ENCODE results near the gene ATRN.

ATRN gene

DNA sequence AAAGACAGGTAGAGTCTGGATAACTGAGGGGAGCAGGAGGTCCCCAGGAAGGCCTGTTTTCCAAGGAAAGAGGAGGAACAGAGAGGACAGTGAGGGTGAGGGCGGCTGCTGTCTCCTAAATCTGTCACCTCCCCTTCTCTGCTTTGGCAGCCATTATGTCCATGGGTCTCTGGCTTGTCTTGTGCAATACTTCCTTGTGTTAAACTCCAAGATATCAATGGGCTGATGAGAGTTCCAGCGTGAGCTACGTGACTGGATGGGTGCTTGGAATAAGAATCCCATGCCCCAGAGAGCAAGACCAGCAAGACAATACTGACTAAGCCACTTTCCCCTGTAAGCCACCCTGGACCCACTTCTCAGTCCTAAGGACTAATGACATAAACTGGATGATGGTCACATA, 37.1 kb upstream of the ATRN start:
- Histone ChIP-seq H3K4me3 (ENCODE audit: low read depth, low read length, poor library complexity, severe bottlenecking) (no peak overlapping the region), H3K79me2 (ENCODE audit: insufficient read depth, low read length) (no peaks in the 10 kb centered on the region), H3K36me3 (ENCODE audit: insufficient read depth, low read length) (no peaks in the 10 kb centered on the region), H3K9me3 (ENCODE audit: low read length) (no peaks in the 10 kb centered on the region), H3K27ac (ENCODE audit: low read depth, low read length, poor library complexity, severe bottlenecking) (no peak overlapping the region), H3K4me2 (ENCODE audit: low read length) (no peak overlapping the region), H3K27me3 (ENCODE audit: insufficient read depth, low read length) (no peaks in the 10 kb centered on the region; the same call in 1 of the 2 replicates), H3K9me2 (ENCODE audit: low read depth, low read length) (no peaks in the 10 kb centered on the region), H3F3A (ENCODE audit: insufficient read depth, low read length) (no peaks in the 10 kb centered on the region), H4K20me1 (ENCODE audit: insufficient read depth, low read length) (no peaks in the 10 kb centered on the region), H3K4me1 (ENCODE audit: insufficient read depth, low read length, severe bottlenecking) (no peaks in the 10 kb centered on the region), H3K9ac (ENCODE audit: low read length) (no peak overlapping the region), H2AFZ (ENCODE audit: low read length) (no peak overlapping the region)
- no peak for TF ChIP-seq EZH2 (IDR thresholded peaks at IDR 0.05; ENCODE audit: borderline replicate concordance, low read length)
- TF ChIP-seq, protein P1, sequence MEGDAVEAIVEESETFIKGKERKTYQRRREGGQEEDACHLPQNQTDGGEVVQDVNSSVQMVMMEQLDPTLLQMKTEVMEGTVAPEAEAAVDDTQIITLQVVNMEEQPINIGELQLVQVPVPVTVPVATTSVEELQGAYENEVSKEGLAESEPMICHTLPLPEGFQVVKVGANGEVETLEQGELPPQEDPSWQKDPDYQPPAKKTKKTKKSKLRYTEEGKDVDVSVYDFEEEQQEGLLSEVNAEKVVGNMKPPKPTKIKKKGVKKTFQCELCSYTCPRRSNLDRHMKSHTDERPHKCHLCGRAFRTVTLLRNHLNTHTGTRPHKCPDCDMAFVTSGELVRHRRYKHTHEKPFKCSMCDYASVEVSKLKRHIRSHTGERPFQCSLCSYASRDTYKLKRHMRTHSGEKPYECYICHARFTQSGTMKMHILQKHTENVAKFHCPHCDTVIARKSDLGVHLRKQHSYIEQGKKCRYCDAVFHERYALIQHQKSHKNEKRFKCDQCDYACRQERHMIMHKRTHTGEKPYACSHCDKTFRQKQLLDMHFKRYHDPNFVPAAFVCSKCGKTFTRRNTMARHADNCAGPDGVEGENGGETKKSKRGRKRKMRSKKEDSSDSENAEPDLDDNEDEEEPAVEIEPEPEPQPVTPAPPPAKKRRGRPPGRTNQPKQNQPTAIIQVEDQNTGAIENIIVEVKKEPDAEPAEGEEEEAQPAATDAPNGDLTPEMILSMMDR (IDR thresholded peaks at IDR 0.05; ENCODE audit: low read length): no peak

DNA sequence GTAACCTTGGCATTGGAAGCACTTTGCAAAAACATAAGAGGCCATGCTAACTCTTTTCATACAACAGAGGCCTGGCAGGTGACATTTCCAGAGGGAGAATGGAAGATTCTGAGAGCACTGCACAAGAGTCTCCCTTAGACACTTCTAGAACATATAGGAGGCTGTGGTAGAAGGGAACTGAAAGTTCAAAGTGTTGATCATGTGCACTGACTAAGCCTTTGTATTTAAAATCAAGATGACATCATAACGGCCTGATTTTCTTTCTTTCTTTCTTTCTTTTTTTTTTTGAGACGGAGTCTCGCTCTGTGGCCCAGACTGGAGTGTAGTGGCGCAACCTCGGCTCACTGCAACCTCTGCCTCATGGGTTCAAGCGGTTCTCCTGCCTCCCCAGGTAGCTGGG, 36.6 kb upstream of the ATRN start:
- no peaks in the 10 kb centered on the region for H3K9me2 ChIP-seq (ENCODE audit: low read depth, low read length)
- no peaks in the 10 kb centered on the region for H3F3A ChIP-seq (ENCODE audit: insufficient read depth, low read length)
- H3K4me1 ChIP-seq (ENCODE audit: insufficient read depth, low read length, severe bottlenecking): no peaks in the 10 kb centered on the region
- no peak overlapping the region for H3K9ac ChIP-seq (ENCODE audit: low read length)
- no peaks in the 10 kb centered on the region for H3K36me3 ChIP-seq (ENCODE audit: insufficient read depth, low read length)
- H3K79me2 ChIP-seq (ENCODE audit: insufficient read depth, low read length): no peaks in the 10 kb centered on the region
- TF ChIP-seq EZH2 (IDR thresholded peaks at IDR 0.05; ENCODE audit: borderline replicate concordance, low read length): no peak
- no peak overlapping the region for H3K27ac ChIP-seq (ENCODE audit: low read depth, low read length, poor library complexity, severe bottlenecking)
- H2AFZ ChIP-seq (ENCODE audit: low read length): no peak overlapping the region
- no peaks in the 10 kb centered on the region; the same call in 1 of the 2 replicates for H3K27me3 ChIP-seq (ENCODE audit: insufficient read depth, low read length)
- no peak overlapping the region for H3K4me2 ChIP-seq (ENCODE audit: low read length)
- H3K4me3 ChIP-seq (ENCODE audit: low read depth, low read length, poor library complexity, severe bottlenecking): no peak overlapping the region
- H4K20me1 ChIP-seq (ENCODE audit: insufficient read depth, low read length): no peaks in the 10 kb centered on the region
- H3K9me3 ChIP-seq (ENCODE audit: low read length): no peaks in the 10 kb centered on the region

DNA sequence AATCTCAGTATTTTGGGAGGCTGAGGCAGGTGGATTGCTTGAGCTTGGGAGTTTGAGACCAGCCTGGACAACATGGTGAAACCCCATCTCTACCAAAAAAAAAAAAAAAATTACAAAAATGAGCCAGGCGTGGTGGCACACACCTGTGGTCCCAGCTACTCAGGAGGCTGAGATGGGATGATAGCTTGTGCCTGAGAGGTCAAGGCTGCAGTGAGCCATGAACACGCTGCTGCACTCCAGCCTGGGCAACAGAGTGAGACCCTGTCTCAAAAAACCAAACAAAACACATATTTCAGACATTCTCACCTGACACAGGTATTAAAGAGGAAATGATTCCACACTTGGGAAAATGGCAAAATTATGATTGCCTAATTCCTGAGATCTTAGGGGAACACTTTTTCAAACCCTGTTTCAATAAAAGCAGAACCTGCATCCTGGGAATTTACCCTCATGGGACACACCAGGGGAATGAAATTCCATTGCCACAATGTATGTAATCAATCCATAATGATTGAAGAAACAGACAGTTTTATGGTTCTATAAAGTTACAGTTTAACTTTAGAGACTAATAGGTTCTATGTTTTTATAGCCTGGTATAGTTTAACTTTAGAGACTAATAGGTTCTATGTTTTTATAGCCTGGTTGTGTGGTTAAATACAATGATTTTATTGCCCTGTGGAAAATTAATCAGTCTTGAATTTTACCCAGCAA, 33.8 kb upstream of the ATRN start:
- Histone ChIP-seq H3K27ac (ENCODE audit: low read depth, low read length, poor library complexity, severe bottlenecking) (no peak overlapping the region), H3K9me2 (ENCODE audit: low read depth, low read length) (no peaks in the 10 kb centered on the region), H3F3A (ENCODE audit: insufficient read depth, low read length) (no peaks in the 10 kb centered on the region), H3K9ac (ENCODE audit: low read length) (no peak overlapping the region), H3K9me3 (ENCODE audit: low read length) (no peaks in the 10 kb centered on the region), H3K79me2 (ENCODE audit: insufficient read depth, low read length) (no peaks in the 10 kb centered on the region), H4K20me1 (ENCODE audit: insufficient read depth, low read length) (no peaks in the 10 kb centered on the region), H3K4me2 (ENCODE audit: low read length) (no peak overlapping the region), H3K4me3 (ENCODE audit: low read depth, low read length, poor library complexity, severe bottlenecking) (no peak overlapping the region), H3K27me3 (ENCODE audit: insufficient read depth, low read length) (no peaks in the 10 kb centered on the region), H3K4me1 (ENCODE audit: insufficient read depth, low read length, severe bottlenecking) (no peaks in the 10 kb centered on the region), H2AFZ (ENCODE audit: low read length) (no peak overlapping the region), H3K36me3 (ENCODE audit: insufficient read depth, low read length) (no peaks in the 10 kb centered on the region)
- TF ChIP-seq, protein P1 (IDR thresholded peaks at IDR 0.05; ENCODE audit: low read length): no peak
- TF ChIP-seq EZH2 (IDR thresholded peaks at IDR 0.05; ENCODE audit: borderline replicate concordance, low read length): no peak

DNA sequence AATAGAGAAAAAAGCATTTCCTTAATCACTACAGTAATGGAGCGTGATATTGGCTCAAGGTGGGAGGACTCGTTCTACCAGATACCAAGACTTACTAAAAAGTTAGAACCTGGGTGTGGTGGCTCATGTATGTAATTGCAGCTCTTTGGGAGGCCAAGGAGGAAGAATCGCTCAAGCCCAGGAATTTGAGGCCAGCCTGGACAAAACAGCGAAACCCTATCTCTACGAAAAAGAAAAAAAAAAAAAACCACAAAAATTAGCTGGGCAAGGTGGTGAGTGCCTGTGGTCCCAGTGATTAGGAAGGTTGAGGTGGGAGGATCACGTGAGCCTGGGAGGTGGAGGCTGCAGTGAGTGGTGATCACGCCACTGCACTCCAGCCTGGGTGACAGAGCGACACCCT, 24.0 kb upstream of the ATRN start:
- H3K4me3 ChIP-seq (ENCODE audit: low read depth, low read length, poor library complexity, severe bottlenecking): no peak overlapping the region
- H3K9me2 ChIP-seq (ENCODE audit: low read depth, low read length): no peaks in the 10 kb centered on the region
- no peaks in the 10 kb centered on the region for H3K79me2 ChIP-seq (ENCODE audit: insufficient read depth, low read length)
- no peaks in the 10 kb centered on the region for H3F3A ChIP-seq (ENCODE audit: insufficient read depth, low read length)
- H3K27me3 ChIP-seq (ENCODE audit: insufficient read depth, low read length): no peaks in the 10 kb centered on the region; the same call in 1 of the 2 replicates
- H3K36me3 ChIP-seq (ENCODE audit: insufficient read depth, low read length): no peaks in the 10 kb centered on the region
- H3K27ac ChIP-seq (ENCODE audit: low read depth, low read length, poor library complexity, severe bottlenecking): no peak overlapping the region
- no peak overlapping the region for H3K4me2 ChIP-seq (ENCODE audit: low read length)
- H2AFZ ChIP-seq (ENCODE audit: low read length): no peak overlapping the region
- no peaks in the 10 kb centered on the region for H3K9me3 ChIP-seq (ENCODE audit: low read length)
- no peak overlapping the region for H3K9ac ChIP-seq (ENCODE audit: low read length)
- TF ChIP-seq, protein P1 (IDR thresholded peaks at IDR 0.05; ENCODE audit: low read length): no peak
- no peak for TF ChIP-seq EZH2 (IDR thresholded peaks at IDR 0.05; ENCODE audit: borderline replicate concordance, low read length)
- no peaks in the 10 kb centered on the region for H4K20me1 ChIP-seq (ENCODE audit: insufficient read depth, low read length)
- H3K4me1 ChIP-seq (ENCODE audit: insufficient read depth, low read length, severe bottlenecking): no peaks in the 10 kb centered on the region

Measured in OCI-LY1 (cell line).